K562 (cell line): ENCODE data around the gene LPIN1. TPM values are rescaled to one million over a fixed set of nuclear protein-coding genes. Genes with fewer than 3 reads are reported as not detected.
A peak's percentile ranks its signal among the peaks of the same experiment; 100 is the strongest.

Source experiments
- GATAD2B ChIP-seq: fragments of 450-650 bp; IDR thresholded peaks from 2 replicates; pipeline ENCODE4 v1.6.1; 2017; ENCODE audit warnings: mild to moderate bottlenecking, borderline replicate concordance
- RBM17 ChIP-seq: fragments of 200-400 bp; formaldehyde crosslinking; IDR thresholded peaks from 2 replicates; pipeline ENCODE4 v1.6.1; 2017; ENCODE audit warnings: low read depth, mild to moderate bottlenecking, low read length, borderline replicate concordance
- RERE ChIP-seq: sonication (generic); formaldehyde crosslinking; IDR thresholded peaks from 2 replicates; pipeline ENCODE4 v1.8.0; 2023; ENCODE audit warnings: missing genetic modification reagents, mild to moderate bottlenecking, borderline replicate concordance
- REST ChIP-seq, 2 experiments: fragments of 450-650 bp; formaldehyde crosslinking in 1 of 2; IDR thresholded peaks; 2 replicates each; pipeline versions ENCODE4 v1.4.0 to v1.6.1; 2014 to 2020; ENCODE audit warnings: mild to moderate bottlenecking in 2 of 2, borderline replicate concordance in 1 of 2, low read depth in 1 of 2
- RFX7 ChIP-seq: fragments of 250-450 bp; sonication (Bioruptor Pico); IDR thresholded peaks from 2 replicates; pipeline ENCODE4 v1.5.1; 2021; ENCODE audit warnings: mild to moderate bottlenecking
- SIRT6 ChIP-seq: IDR thresholded peaks from one replicate; pipeline ENCODE4 v1.6.1; 2012; ENCODE audit warnings: low read depth, mild to moderate bottlenecking, control low read depth, inconsistent platforms, low read length, moderate library complexity
- SMARCA5 ChIP-seq: fragments of 450-650 bp; IDR thresholded peaks from 2 replicates; pipeline ENCODE4 v1.6.1; 2016
- SNAPC5 ChIP-seq: fragments of 250-450 bp; sonication (Bioruptor Pico); IDR thresholded peaks from 2 replicates; pipeline ENCODE4 v1.8.0; 2021; ENCODE audit warnings: moderate library complexity, mild to moderate bottlenecking, inconsistent platforms
- THAP7 ChIP-seq: fragments of 250-450 bp; sonication (Bioruptor Pico); IDR thresholded peaks from 2 replicates; pipeline ENCODE4 v1.5.0; 2021
- USF1 ChIP-seq: sonication (generic); formaldehyde crosslinking; IDR thresholded peaks from 2 replicates; pipeline ENCODE4 v1.9.0; 2022; ENCODE audit warnings: mild to moderate bottlenecking, missing genetic modification reagents
- ZNF253 ChIP-seq: fragments of 250-450 bp; sonication (Bioruptor Pico); conservative IDR thresholded peaks from 2 replicates; pipeline ENCODE4 v1.6.1; 2021; ENCODE audit warnings: mild to moderate bottlenecking
- polyA plus RNA-seq, 8 experiments: library from polyadenylated mRNA; depleted of rRNA in 4 of 8; stranded (reverse) in 5 of 8; unstranded in 3 of 8; fragments of >200 nt; fragmentation: Nextera tagmentation in 2 of 8; fragmentation: Illumina TruSeq in 1 of 8; extraction: Ambion mirVana in 2 of 8; extraction: Trizol in 1 of 8; gene quantifications; 2 replicates each; pipeline versions ENCODE4 v1.2.1 to v1.2.3, GENCODE V29; 2011 to 2014; ENCODE audit warnings: inconsistent platforms in 1 of 8, missing spikeins in 1 of 8
- total RNA-seq, 7 experiments: library from RNA; depleted of rRNA in 6 of 7; stranded (reverse); fragments of >200 nt in 6 of 7; fragmentation: Illumina TruSeq in 2 of 7; extraction: Trizol in 2 of 7; gene quantifications; 2 replicates each; pipeline versions ENCODE4 v1.2.1 to v1.2.3, GENCODE V29; 2011 to 2021; ENCODE audit warnings: low replicate concordance in 1 of 7

The LPIN1 gene
- total and polyA plus RNA-seq, 9 of the 15 experiments (the other 6 are each of a cell fraction or from before 2014, with no cell fraction given): 9.2 to 84.0 (median 27.8) TPM

- TF ChIP-seq REST (IDR thresholded peaks at IDR 0.05; ENCODE audit: borderline replicate concordance) (peak; percentile 89), REST (CRISPR knock-in tag; IDR thresholded peaks at IDR 0.05; ENCODE audit: low read depth) (no peak), RFX7 (CRISPR knock-in tag) (no peak), RERE (CRISPR knock-in tag) (no peak), USF1 (CRISPR knock-in tag) (no peak), GATAD2B (no peak), SIRT6 (no peak), ZNF253 (CRISPR knock-in tag) (no peak), SNAPC5 (CRISPR knock-in tag) (no peak), THAP7 (CRISPR knock-in tag) (no peak), SMARCA5 (no peak), RBM17 (no peak)
These were observed 117.3 kb downstream of the LPIN1 start (continued) for GRCh38 chr2:11863513-11864328.
